IPS-18c (cell line): ENCODE results near the gene EHMT1.
"Not testable (repeated sequence)": the region's sequence is repeated elsewhere in the genome, so short reads cannot be mapped to it uniquely, and the experiment has no call there.

Source experiments
- H3K4me3 ChIP-seq: 2 replicates; pipeline ENCODE4 v1.7.0; 2013; ENCODE audit warnings: low read depth, mild to moderate bottlenecking, low read length, moderate library complexity; ENCODE audit not compliant: insufficient read depth
- H3K9me3 ChIP-seq: one replicate; pipeline ENCODE4 v1.6.1; 2013; ENCODE audit warnings: mild to moderate bottlenecking, low read length, moderate library complexity; ENCODE audit not compliant: control insufficient read depth, insufficient read depth

Gene EHMT1

DNA sequence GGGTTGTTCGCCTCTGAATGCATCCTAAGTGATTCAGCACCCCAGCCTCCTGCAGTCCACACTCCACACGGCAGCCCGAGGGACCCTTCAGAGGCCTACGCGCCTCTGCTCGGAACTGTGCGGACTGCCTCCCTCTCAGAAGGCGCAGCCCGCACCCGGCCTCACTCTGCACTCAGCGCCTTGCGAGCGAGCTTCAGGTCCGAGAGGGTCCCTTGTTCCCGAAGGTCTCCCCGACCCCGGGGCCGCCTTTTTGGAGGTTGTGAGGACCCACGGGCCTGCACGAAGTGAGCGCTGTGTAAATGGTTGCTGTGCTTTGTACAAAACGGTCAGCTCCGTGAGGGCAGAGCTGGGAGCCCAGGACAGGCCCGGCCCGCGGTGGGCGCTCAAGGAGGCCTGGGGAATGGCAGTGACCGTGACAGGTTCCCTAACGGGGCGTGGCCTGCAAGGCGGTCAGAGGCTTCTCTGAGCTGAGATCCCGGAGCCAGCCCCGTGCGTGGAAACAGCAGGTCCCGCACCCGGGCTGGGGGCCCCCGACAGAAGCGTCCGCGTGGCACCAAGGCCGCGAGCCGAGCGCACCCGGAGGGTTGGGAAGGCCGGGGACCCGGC is 258.1 kb downstream of the EHMT1 start:
- H3K4me3 ChIP-seq: peak overlapping the region; percentile 40; the same call in 1 of the 2 replicates
- no peaks in the 10 kb centered on the region for H3K9me3 ChIP-seq

DNA sequence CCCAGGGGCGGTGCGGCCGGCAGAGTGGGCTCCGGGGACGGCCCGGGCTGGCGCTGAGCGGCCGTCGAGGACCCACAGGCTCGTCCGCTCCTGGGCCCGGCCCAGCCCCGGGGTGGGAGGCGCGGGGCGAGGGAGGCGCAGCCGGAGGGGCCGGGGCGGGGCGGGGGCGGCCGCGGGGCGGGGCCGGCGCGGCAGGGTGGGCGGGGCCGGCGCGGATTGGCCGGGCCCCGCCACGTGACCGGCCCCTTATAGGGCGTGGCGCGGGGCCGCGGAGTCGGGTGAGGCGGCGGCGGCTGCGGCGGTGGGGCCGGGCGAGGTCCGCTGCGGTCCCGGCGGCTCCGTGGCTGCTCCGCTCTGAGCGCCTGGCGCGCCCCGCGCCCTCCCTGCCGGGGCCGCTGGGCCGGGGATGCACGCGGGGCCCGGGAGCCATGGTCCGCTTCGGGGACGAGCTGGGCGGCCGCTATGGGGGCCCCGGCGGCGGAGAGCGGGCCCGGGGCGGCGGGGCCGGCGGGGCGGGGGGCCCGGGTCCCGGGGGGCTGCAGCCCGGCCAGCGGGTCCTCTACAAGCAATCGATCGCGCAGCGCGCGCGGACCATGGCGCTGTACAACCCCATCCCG is 258.8 kb downstream of the EHMT1 start, which contains the start of gene CACNA1B:
Gene CACNA1B, plus strand, starts transcription at position 277 of the 617 bp plus-strand sequence. Its CDS starts 152 bp downstream, at position 429.
- peak within 1 kb of the TSS; percentile 63 for H3K4me3 ChIP-seq
- H3K9me3 ChIP-seq: not testable (repeated sequence)

DNA sequence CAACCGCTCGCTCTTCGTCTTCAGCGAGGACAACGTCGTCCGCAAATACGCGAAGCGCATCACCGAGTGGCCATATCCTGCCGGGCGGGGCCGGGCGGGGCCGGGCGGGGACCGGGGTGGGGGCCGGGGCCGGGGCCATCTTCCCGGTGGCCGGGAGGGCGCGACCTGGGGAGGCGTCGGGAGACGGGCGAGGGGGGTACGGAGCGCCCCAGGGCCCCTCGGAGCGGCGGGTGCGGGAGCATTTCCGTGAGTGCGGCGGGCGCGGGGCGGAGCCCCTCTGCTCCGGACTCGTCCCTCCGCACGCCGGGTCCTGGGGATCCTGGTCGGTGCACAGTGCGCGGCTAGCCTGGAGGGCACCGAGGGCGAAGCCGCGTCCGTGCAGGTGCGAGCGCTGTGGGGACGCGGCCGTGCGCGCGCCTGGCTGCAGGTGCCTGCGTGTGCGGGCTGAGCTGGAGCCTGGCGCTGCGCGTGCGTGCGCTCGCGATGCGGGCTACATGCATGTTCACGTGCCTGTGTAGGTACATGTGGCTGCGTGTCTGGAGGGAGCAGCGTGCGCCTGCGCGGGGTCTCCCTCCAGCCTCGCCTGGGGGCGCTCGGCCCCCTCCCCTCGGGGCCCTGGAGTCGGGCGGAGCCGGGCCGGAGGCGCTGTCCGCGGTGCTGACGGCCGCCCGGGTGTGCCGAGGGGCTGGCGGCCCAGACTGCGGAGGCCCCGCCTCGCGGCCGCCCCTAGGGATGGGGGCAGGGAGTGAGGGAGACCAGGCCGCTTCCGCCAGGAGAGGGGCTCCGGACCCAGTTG is 259.5 kb downstream of the EHMT1 start:
- Histone ChIP-seq H3K4me3 (peak overlapping the region; percentile 63), H3K9me3 (no peaks in the 10 kb centered on the region)

DNA sequence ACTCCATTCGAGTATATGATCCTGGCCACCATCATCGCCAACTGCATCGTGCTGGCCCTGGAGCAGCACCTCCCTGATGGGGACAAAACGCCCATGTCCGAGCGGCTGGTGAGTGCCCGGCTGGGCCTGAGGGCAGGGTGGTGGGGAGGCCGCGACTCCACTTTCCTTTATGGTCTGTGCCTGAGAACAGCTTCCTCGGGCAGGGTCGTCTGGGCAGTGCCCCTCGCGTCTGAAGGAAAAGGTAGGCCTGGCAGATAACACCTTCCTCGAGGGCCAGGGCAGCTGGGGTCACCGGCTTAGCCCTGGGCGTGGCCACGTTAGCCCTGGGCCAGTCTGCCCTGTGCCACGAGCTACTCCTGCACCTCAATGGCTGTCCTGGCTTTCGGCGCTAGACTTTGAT is 260.2 kb downstream of the EHMT1 start:
- H3K9me3 ChIP-seq: no peaks in the 10 kb centered on the region

DNA sequence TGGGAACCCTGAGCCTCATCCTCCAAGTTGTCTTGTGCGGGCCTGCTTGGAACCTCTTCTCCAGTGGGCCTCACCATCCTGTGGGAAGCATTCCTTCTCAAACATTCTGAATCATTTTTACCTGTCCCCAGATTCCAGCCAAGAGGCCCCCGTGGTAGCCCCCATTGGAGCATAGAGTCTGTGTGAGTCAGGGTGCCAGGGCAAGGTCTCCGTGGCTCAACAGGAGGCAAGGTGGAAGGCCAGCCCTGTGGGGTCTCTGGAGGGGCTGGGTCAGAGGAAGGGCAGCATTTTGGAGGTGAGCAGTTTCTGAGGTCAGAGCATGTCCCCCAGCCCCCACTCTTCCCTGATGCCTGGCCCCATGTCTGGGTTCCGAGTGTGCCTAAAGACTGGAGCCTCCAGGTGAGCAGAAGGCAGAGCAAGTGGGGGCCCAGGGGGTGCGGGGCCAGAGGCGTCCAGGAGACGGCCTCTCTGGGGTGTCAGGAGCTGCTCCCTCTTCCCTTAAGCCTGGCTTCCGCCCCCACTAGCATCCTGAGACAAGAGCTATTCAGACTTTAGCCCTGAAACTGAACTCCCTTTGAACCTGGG is 260.9 kb downstream of the EHMT1 start:
- no peak overlapping the region for H3K4me3 ChIP-seq
- no peaks in the 10 kb centered on the region for H3K9me3 ChIP-seq

More for the DNA sequence above, 260.2 kb downstream of the EHMT1 start:
- H3K4me3 ChIP-seq: no peak overlapping the region; the same call in 1 of the 2 replicates

DNA sequence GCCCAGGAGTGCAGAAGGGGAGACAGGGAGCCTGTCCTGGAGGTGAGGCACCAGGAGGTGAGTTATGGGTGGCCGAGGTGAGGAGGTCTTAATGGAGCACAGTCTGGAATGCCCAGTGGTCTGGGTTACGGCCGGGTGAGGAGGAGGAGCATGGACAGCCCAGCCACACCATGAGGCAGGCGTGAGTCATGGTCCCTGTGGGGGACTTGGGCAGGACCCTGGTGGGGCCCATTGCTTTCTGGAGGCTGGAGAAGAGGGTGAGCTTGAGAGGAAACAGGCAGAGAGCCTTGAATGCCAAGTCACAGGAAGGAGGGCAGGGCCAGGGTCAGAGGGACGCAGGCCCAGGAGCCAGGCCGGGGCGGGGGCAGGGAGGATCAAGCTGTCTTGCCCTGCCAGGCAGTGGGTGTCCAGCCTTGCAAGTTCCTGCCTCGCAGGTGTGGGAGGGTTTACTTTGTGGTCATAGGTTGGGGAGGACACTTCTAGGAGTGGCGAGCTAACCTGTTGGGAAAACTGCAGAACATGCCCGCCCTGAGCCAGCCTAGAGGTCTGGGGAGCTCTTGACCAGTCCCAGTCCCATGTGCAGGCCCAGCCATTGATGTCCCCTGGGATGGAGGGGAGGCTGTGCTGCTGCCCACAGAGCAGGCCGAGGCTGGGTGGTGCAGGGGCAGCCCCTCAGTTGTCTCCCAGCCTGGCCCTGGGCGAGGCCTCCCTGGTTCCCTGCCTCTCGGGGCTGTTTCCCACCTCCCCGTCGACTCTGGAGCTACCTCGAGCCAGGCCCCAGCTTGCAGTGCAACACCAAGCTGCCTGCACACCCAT is 261.6 kb downstream of the EHMT1 start:
- Histone ChIP-seq H3K4me3 (no peak overlapping the region), H3K9me3 (no peaks in the 10 kb centered on the region)

DNA sequence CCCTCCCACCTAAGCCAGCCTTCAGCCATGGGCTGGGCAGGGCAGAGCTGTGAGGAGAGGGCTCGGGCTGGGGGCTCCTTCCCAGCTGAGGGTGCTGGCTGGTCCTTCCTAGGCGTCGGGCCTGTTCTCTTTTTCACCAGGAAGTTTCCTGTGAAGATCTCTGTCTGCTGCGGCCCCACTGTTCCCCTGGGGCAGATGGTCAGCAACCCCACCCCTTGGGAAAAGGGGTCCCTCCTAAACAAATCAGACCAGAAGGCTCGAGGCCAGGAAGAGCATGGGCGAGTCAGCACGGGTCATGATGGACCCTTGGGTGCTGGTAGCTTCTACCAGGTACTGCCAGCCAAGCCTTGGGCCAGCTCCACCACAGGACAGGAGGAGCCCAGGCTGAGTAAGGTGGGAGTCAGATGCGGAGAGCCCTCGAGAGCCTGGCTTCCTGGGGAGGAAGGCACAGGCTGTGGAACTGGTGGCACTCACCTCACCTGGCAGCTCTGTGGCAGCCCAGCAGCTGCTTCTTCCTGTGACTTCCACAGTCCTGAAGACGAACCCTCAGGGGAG is 262.2 kb downstream of the EHMT1 start:
- Histone ChIP-seq H3K9me3 (no peaks in the 10 kb centered on the region), H3K4me3 (no peak overlapping the region)

DNA sequence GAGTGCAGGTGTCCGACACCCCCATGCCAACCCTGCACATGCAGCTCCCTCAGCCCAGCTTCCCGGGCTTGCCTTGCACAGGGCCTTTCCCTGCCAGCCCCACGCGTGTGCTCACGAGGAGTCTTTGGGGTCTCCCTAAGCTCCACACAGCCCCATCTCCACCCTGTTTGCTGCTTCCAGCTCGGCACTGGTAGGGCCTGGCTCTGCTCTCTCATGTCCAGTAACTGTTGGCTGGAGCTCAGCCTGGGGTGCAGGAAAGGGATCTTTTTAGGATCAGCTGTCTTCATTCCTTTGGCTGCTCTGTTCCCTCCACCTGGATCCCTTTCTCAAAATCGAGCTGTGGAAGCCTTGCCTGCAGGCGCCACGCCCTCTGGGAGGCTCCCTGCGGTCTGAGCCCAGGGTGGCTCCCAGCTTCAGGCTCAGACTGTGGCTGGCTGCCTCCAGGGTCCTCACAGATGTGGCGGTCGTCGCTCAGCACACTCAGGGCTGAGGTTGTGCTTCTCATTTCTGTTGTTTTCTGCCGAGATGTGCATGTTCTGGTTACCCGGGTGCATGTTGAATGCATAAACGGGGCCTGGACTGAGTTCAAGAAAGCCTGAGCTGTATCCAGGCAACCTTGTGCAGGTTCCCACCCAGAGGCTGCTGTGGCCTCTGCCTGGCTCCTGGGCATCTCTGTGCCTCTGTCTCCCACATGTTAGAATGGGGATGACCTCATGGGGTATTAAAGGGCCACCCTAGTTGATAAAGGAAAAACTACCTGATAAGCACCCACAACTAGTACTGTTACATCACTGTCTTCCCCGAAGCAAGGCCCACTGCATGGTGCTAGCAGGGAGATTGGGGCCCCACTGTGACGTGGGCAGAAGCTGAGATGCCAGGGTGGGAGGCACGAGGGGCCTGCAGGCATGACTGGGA is 263.0 kb downstream of the EHMT1 start:
- H3K4me3 ChIP-seq: no peak overlapping the region
- no peaks in the 10 kb centered on the region for H3K9me3 ChIP-seq

DNA sequence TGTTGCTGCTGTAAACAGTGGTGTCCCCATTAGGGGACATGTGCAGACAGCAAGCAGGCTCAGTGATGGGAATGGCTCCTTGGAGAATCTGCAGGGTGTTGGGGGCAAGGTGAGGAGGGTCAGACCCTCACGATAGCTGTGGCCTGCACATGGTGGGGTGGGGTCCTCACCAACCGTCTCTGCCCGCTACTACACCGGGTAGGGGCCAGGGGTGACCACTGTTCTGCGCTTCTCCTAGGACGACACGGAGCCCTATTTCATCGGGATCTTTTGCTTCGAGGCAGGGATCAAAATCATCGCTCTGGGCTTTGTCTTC is 263.7 kb downstream of the EHMT1 start:
- Histone ChIP-seq H3K4me3 (no peak overlapping the region), H3K9me3 (no peaks in the 10 kb centered on the region)

DNA sequence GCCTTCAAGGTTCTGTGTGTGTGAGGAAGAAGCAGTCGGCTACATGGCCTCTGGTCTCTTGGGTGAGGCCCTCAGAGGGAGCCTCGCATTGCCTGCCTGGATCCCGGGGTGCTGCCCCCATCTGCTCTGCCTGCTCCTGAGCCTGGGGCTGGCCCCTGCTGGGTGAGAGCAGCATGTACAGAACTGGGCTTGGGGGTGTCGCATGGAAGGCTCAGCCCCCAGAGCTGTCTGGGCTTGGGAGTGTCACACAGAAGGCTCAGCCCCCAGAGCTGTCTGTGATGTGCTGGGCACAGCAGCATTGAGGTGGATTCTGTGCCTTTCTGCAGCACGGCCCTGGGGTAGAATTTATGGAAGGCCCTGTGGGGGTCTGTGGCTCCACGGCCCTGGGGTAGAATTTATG is 265.2 kb downstream of the EHMT1 start:
- H3K9me3 ChIP-seq, H3K4me3 ChIP-seq: not testable (repeated sequence)

DNA sequence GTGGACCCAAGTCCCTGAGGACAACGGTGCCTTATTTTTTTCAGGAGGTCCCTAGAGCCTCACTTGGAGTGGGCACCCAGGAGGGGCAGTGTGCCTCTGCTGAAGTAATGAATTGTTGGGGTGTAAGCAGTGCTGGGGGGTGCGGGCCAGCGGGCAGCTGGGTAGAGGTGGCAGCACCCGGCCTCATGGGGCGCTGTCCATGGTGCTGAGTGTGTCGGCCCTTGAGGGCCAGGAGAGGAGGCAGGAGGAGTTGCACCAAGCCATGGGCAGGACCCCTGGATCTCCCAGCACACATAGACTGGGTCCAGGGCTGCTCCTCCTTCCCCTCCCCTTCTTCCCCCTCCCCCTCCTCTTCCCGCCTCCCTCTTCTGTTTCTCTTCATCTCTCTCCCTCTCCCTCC is 265.7 kb downstream of the EHMT1 start:
- H3K9me3 ChIP-seq, H3K4me3 ChIP-seq: not testable (repeated sequence)

DNA sequence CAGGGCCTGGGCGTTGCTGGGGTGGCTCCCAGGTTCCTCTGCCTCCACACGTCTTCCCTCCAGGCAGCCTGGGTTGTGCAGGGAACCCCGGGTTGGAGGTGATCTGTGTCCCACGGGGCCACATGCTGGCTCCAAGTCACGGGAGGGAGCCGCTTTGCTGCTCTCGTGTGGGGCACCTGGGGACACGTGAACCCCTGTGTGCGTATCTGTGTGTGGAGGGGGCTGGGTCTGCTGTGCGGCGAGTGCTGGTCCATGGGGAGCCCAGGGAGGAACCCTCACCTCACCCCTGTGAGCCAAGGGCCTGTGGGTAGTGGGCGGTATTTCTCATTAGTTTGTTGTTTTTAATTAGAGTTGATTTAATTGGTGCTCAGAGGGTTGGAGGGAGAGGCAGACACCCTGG is 266.3 kb downstream of the EHMT1 start:
- H3K9me3 ChIP-seq, H3K4me3 ChIP-seq: not testable (repeated sequence)
